Activated CD4-positive, alpha-beta memory T cell treated with anti-CD3 and anti-CD28 coated beads, Interleukin-2, amount 10 ng/mL, durations not matched to agents 7 days and 5 days (primary cell): ENCODE data around the gene TEAD1. TPM values are rescaled to one million over a fixed set of nuclear protein-coding genes. Genes with fewer than 3 reads are reported as not detected.

Experiments used
- CTCF ChIA-PET: fragments of 350-600 bp; sonication (Branson Sonifier 250); formaldehyde crosslinking; loops from one replicate; lab custom pipeline; 2021; ENCODE audit warnings: antibody characterized with exemption, inconsistent platforms; lab: Charles Lee
- POLR2A ChIA-PET: fragments of 350-600 bp; sonication (Branson Sonifier 250); formaldehyde crosslinking; loops from one replicate; lab custom pipeline; 2021; ENCODE audit warnings: antibody characterized with exemption; lab: Charles Lee
- DNase-seq: peaks from one replicate; pipeline ENCODE4 v3.0.0-alpha.2; 2020
- H3K27ac Mint-ChIP-seq: one replicate; pipeline ENCODE4 v1.8.0; 2021; ENCODE audit warnings: mild to moderate bottlenecking, mixed read lengths
- H3K27me3 Mint-ChIP-seq: one replicate; pipeline ENCODE4 v1.8.0; 2021; ENCODE audit warnings: mixed read lengths
- H3K36me3 Mint-ChIP-seq: one replicate; pipeline ENCODE4 v1.8.0; 2021; ENCODE audit warnings: low read depth, mixed read lengths
- H3K4me1 Mint-ChIP-seq: one replicate; pipeline ENCODE4 v1.8.0; 2021; ENCODE audit warnings: mixed read lengths
- H3K4me3 Mint-ChIP-seq: one replicate; pipeline ENCODE4 v1.8.0; 2021; ENCODE audit warnings: mild to moderate bottlenecking, mixed read lengths
- H3K9me3 Mint-ChIP-seq: one replicate; pipeline ENCODE4 v1.8.0; 2021; ENCODE audit warnings: mixed read lengths
- total RNA-seq, 2 experiments: library from RNA; stranded (reverse); gene quantifications; one replicate each; pipeline ENCODE4 v1.2.3, GENCODE V29; 2021

Gene TEAD1
- total RNA-seq, 2 experiments from 2014 or later, result 0.98 to 1.0 TPM

- Mint-ChIP-seq H3K4me3 (no peak overlapping the region), H3K9me3 (no peaks in the 10 kb centered on the region), H3K4me1 (no peaks in the 10 kb centered on the region), H3K27me3 (peaks cover 64% of the 10 kb centered on the region), H3K27ac (no peak overlapping the region), H3K36me3 (no peaks in the 10 kb centered on the region)
- no peak for DNase-seq
- CTCF ChIA-PET, result no interaction called here
- POLR2A ChIA-PET, result no interaction called here
Observed at GRCh38 chr11:12711496-12711895, 37.3 kb downstream of the TEAD1 start.

DNA sequence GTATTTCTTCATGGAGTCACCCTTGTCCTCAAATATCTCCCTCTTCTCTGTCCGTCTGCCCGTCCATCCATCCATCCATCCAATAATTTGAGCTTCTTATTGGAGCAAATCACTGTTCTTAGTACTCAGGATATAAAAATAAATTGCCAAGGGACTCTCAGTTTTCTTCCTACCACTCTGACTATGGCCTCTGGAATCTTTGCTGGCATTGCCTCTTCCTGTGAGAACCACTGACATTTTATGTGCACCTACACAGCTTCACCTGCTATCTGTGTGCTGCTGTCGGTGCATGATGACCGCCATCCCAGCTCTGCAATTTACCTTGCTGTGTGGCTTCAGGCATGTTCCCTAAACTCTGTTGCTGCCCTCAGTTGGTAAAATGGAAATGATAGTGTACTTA, 37.9 kb downstream of the TEAD1 start:
- Mint-ChIP-seq H3K27ac (no peak overlapping the region), H3K36me3 (no peaks in the 10 kb centered on the region), H3K27me3 (peaks cover 68% of the 10 kb centered on the region), H3K9me3 (no peaks in the 10 kb centered on the region), H3K4me1 (peaks cover under 1% of the 10 kb centered on the region), H3K4me3 (no peak overlapping the region)
- POLR2A ChIA-PET, result no interaction called here
- CTCF ChIA-PET, result no interaction called here
- DNase-seq, result no peak

DNA sequence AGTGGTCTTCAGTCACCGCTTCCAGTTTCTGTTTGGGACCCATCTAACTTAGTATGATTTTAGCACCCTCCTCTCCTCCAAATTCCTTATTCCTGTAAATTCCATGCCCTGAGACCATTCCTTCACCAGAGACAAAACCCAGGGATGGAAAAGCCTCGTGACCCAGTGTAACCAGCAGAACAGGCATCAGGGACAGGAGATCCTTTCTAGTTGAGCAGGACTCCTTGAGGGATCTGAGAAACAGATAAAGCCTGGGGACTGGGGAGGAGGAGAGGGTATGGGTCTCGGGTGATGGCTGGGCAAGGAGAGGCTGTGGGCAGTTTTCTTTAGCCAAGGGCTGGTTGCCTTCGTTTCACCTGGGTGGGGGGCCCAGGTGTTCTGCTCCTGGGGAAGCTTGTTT, 40.9 kb downstream of the TEAD1 start:
- Mint-ChIP-seq H3K27ac (no peak overlapping the region), H3K9me3 (no peaks in the 10 kb centered on the region), H3K36me3 (no peaks in the 10 kb centered on the region), H3K4me3 (no peak overlapping the region), H3K27me3 (peaks cover 71% of the 10 kb centered on the region), H3K4me1 (peaks cover 18% of the 10 kb centered on the region)
- no peak for DNase-seq
- CTCF ChIA-PET, result no interaction called here
- POLR2A ChIA-PET, result no interaction called here

DNA sequence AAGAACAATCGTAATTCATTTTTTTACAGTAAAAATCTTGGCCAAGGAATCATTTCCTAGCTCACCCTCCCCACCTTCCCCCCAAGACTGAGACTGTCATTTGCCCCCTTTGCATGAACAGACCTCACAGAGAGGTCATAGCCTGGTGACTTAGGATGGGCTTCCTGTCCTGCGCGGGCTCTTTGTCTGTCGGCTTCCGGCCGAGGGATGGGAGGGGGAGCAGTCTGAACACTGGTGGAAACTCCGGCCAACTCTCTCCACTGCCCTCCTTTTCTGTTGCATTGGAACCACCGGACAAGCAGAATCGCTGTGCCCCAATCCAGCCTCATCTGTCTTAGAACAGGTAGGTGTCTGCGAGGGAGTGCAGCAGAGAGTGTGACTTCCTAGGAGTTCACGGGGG, 41.7 kb downstream of the TEAD1 start:
- no peak for DNase-seq
- Mint-ChIP-seq H3K27ac (no peak overlapping the region), H3K9me3 (no peaks in the 10 kb centered on the region), H3K4me3 (no peak overlapping the region), H3K4me1 (peaks cover 18% of the 10 kb centered on the region), H3K36me3 (no peaks in the 10 kb centered on the region), H3K27me3 (peaks cover 72% of the 10 kb centered on the region)
- POLR2A ChIA-PET, result no interaction called here
- CTCF ChIA-PET, result no interaction called here

GRCh38 chr11:12716816-12717215, 42.6 kb downstream of the TEAD1 start:
- H3K27ac Mint-ChIP-seq, result no peak overlapping the region
- no peaks in the 10 kb centered on the region for H3K9me3 Mint-ChIP-seq
- POLR2A ChIA-PET, result no interaction called here
- peaks cover 77% of the 10 kb centered on the region for H3K27me3 Mint-ChIP-seq
- peaks cover 18% of the 10 kb centered on the region for H3K4me1 Mint-ChIP-seq
- CTCF ChIA-PET, result no interaction called here
- H3K4me3 Mint-ChIP-seq, result no peak overlapping the region
- H3K36me3 Mint-ChIP-seq, result no peaks in the 10 kb centered on the region
- no peak for DNase-seq

DNA sequence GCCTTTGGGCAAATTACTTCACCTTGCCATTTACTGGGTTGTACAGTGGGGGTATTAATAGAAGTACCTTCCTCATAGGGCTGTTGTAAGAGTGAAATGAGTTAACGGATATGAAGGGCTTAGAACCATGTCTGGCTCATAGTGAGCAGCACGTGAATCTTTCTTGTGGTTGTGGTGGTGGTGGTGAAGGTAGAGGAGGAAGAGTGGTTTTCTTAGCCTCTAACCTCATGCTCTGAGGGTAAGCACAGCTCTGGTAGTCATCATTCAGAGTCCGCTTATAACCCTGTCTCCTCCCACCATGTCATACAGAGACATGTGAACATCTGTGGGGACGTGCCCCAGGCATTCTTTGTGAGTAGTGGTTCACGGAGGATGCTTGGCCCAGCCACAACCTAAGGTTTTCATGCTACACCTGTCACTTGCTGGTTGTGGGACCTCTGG, 43.6 kb downstream of the TEAD1 start:
- Mint-ChIP-seq H3K9me3 (no peaks in the 10 kb centered on the region), H3K4me3 (no peak overlapping the region), H3K27me3 (peaks cover 77% of the 10 kb centered on the region), H3K4me1 (peaks cover 18% of the 10 kb centered on the region), H3K27ac (peak overlapping the region; percentile 28), H3K36me3 (no peaks in the 10 kb centered on the region)
- CTCF ChIA-PET, result no interaction called here
- POLR2A ChIA-PET, result interaction anchor here (0.7 kb wide), 1 partner anchor 319 kb away, joined by 3 read pairs; no protein-coding TSS in a partner anchor
- peak; percentile 73 for DNase-seq

GRCh38 chr11:12719221-12719620, 45.0 kb downstream of the TEAD1 start:
- ChIA-PET POLR2A (no interaction called here), CTCF (no interaction called here)
- DNase-seq, result no peak
- H3K4me1 Mint-ChIP-seq, result peaks cover 20% of the 10 kb centered on the region
- peaks cover 79% of the 10 kb centered on the region for H3K27me3 Mint-ChIP-seq
- no peaks in the 10 kb centered on the region for H3K9me3 Mint-ChIP-seq
- no peak overlapping the region for H3K27ac Mint-ChIP-seq
- H3K4me3 Mint-ChIP-seq, result no peak overlapping the region
- no peaks in the 10 kb centered on the region for H3K36me3 Mint-ChIP-seq

DNA sequence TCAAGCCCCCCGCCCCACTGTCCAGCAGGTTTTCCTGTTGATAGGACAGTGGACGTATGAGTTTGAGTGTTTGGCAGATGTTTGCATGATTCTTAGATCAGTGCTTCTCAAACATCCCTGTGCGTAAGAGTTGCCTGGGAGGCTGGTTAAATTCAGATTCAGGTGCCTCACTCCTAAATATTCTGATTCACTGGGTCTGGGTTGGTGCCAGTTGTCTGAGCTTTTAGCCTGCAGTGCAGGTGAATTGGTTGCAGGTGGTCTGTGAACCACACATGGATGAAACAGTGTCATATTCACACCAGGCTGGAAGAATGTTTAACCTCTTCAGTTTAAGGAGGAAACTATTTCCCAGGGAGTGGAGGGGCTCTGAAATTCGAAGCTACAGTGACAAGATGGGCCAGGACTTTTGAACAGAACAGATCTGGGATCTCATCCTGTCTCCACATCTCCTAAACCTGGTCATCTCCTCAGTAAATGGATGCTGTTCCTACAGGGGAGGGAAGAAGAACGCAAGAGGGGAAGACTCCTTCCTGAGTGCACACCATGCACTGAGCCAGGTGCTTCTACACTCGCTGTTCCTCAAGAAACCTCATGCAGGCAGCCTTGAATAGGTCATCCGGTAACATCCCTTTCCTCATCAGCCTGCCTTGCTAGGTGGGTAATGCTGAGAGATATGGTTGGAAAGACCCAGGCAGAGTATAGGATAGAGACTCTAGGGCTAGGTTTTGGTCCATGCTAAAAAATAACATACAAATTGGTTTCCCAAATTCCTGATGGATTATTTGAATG, 47.8 kb downstream of the TEAD1 start:
- Mint-ChIP-seq H3K36me3 (no peaks in the 10 kb centered on the region), H3K27ac (no peak overlapping the region), H3K9me3 (no peaks in the 10 kb centered on the region), H3K27me3 (peaks cover 66% of the 10 kb centered on the region), H3K4me1 (peaks cover 21% of the 10 kb centered on the region), H3K4me3 (no peak overlapping the region)
- POLR2A ChIA-PET, result no interaction called here
- DNase-seq, result no peak
- CTCF ChIA-PET, result no interaction called here

GRCh38 chr11:12723421-12724300, 49.4 kb downstream of the TEAD1 start:
- no peaks in the 10 kb centered on the region for H3K9me3 Mint-ChIP-seq
- H3K4me3 Mint-ChIP-seq, result no peak overlapping the region
- no peaks in the 10 kb centered on the region for H3K36me3 Mint-ChIP-seq
- no peak overlapping the region for H3K27ac Mint-ChIP-seq
- POLR2A ChIA-PET, result no interaction called here
- peaks cover 5% of the 10 kb centered on the region for H3K4me1 Mint-ChIP-seq
- DNase-seq, result no peak
- H3K27me3 Mint-ChIP-seq, result peaks cover 68% of the 10 kb centered on the region
- CTCF ChIA-PET, result no interaction called here

- Mint-ChIP-seq H3K4me1 (peaks cover 3% of the 10 kb centered on the region), H3K27me3 (peaks cover 71% of the 10 kb centered on the region), H3K4me3 (no peak overlapping the region), H3K27ac (no peak overlapping the region), H3K36me3 (no peaks in the 10 kb centered on the region), H3K9me3 (no peaks in the 10 kb centered on the region)
- no peak for DNase-seq
- ChIA-PET CTCF (no interaction called here), POLR2A (no interaction called here)
Observed at GRCh38 chr11:12724301-12725054, 50.3 kb downstream of the TEAD1 start.

DNA sequence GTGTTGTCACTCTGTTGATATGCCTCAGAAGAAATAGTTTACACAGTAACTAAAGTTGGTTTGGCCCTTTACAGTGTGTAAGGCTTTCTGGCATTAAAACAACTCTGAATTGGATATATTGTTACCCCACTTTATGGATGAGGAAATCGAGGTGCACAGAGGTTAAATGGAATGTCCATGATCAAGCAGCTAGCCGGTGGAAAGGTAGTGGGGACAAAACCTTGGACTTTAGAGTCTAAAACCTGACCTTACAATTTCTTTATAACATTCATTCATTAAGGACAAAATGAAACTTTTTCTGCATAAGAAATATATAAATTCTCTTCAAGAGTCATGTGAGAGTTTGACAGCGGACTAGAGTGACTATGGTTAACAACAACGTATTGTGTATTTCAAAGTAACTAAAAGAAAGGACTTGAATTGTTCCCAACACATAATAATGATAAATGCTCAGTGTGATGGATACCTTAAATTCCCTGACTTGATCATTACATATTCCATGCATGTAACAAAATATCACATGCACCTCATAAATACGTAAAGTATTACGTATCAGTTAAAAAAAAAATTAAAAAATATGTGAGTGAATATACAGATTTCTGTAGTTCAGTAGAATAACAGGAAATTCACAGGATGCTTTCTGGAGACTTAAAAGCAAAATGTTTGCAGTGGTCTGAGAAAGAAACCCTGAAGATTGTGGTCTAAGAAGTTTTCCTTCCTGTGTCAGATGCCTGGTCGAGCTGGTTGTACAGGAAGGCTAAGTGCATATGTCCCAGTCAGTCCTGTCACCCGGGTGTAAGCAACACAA, 51.0 kb downstream of the TEAD1 start:
- Mint-ChIP-seq H3K4me3 (no peak overlapping the region), H3K27me3 (peaks cover 71% of the 10 kb centered on the region), H3K36me3 (no peaks in the 10 kb centered on the region), H3K4me1 (peaks cover 3% of the 10 kb centered on the region), H3K27ac (no peak overlapping the region), H3K9me3 (no peaks in the 10 kb centered on the region)
- ChIA-PET CTCF (no interaction called here), POLR2A (no interaction called here)
- DNase-seq, result no peak

DNA sequence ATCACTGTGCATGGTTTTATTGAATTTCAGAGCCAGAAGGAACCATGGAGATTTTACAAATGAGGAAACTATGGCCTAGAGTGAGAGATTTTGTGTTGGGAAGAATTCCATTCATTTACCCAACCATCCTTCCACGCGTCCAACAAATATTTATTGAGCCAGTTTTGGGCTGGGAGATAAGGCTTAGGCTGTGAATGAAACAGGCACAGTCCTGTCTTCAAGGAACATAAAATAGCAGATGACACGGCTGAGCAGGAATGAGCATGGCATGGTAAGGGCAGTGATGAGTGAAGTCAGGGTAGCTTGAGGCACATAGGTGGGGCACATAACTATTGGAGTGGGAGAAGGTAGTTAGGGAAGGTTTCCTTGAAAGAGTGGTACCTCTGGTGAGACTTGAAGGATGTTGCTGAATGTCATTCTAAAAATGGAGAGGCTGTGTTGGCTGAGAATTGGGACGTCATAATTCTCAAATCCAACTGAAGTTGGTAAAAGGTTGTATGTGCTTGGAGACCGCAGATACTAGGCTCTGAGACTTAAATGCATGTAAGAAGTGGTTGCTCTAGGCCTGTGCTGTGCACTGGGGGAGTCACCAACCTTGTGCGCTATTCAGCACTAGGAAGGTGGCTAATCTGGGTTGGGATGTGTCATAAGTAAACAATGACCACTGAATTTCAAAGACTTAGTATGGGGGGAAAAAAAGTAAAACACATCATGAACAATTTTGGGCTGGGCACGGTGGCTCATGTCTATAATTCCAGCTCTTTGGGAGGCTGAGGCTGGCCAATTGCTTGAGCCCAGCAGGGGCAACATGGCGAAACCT, 51.9 kb downstream of the TEAD1 start:
- Mint-ChIP-seq H3K4me1 (peaks cover 3% of the 10 kb centered on the region), H3K27me3 (peaks cover 64% of the 10 kb centered on the region), H3K36me3 (no peaks in the 10 kb centered on the region), H3K4me3 (no peak overlapping the region), H3K27ac (no peak overlapping the region), H3K9me3 (no peaks in the 10 kb centered on the region)
- no peak for DNase-seq
- CTCF ChIA-PET, result no interaction called here
- POLR2A ChIA-PET, result no interaction called here
